ENCODE measurements around the gene ARHGAP24. TPM values are rescaled to one million over a fixed set of nuclear protein-coding genes. Genes with fewer than 3 reads are reported as not detected.

The ARHGAP24 gene
- total and polyA plus RNA-seq, 2 donors (not counting 1 experiment from before 2014, with no cell fraction given): 15.9 to 40.5 TPM

GRCh38 chr4:85756938-85757337 is 282.0 kb downstream of the ARHGAP24 start:
- H4K20me1 ChIP-seq (ENCODE audit: control insufficient read depth, extremely low read depth, insufficient read depth, low read length): no peaks in the 10 kb centered on the region
- DNase-seq (ENCODE audit: low read depth in 2 of 2): peak; percentile 43 to 63
- no peaks in the 10 kb centered on the region for H3K9me3 ChIP-seq (ENCODE audit: control insufficient read depth, insufficient read depth, low read depth, low read length)
- no peak overlapping the region for H2AFZ ChIP-seq (ENCODE audit: low read length)
- no peaks in the 10 kb centered on the region for H3K27me3 ChIP-seq (ENCODE audit: control insufficient read depth, insufficient read depth, low read length)
- peaks cover 7% of the 10 kb centered on the region for H3K4me1 ChIP-seq (ENCODE audit: control insufficient read depth, extremely low read depth, insufficient read depth, low read length)
- H3K36me3 ChIP-seq (ENCODE audit: control insufficient read depth, insufficient read depth, low read length): no peaks in the 10 kb centered on the region
- H3K4me2 ChIP-seq (ENCODE audit: extremely low read depth, insufficient read depth, low read length): no peak overlapping the region
- no peak overlapping the region for H3K27ac ChIP-seq (ENCODE audit: insufficient read depth, low read length)
- no peak overlapping the region for H3K4me3 ChIP-seq (replicated peaks in 1 of 4; ENCODE audit: control extremely low read depth in 1 of 4, insufficient read depth in 1 of 4, low read depth in 3 of 4, low read length in 4 of 4)
- H3K79me2 ChIP-seq (ENCODE audit: control insufficient read depth, insufficient read depth, low read length): no peaks in the 10 kb centered on the region
- TF ChIP-seq EZH2 (IDR thresholded peaks at IDR 0.05; ENCODE audit: low read length, missing control alignments): no peak
- TF ChIP-seq, protein P1, sequence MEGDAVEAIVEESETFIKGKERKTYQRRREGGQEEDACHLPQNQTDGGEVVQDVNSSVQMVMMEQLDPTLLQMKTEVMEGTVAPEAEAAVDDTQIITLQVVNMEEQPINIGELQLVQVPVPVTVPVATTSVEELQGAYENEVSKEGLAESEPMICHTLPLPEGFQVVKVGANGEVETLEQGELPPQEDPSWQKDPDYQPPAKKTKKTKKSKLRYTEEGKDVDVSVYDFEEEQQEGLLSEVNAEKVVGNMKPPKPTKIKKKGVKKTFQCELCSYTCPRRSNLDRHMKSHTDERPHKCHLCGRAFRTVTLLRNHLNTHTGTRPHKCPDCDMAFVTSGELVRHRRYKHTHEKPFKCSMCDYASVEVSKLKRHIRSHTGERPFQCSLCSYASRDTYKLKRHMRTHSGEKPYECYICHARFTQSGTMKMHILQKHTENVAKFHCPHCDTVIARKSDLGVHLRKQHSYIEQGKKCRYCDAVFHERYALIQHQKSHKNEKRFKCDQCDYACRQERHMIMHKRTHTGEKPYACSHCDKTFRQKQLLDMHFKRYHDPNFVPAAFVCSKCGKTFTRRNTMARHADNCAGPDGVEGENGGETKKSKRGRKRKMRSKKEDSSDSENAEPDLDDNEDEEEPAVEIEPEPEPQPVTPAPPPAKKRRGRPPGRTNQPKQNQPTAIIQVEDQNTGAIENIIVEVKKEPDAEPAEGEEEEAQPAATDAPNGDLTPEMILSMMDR (conservative IDR thresholded peaks at IDR 0.05 in 1 of 2, IDR thresholded peaks at IDR 0.05 in 1 of 2; ENCODE audit: low read depth in 1 of 2, low read length in 2 of 2): peak; percentile 48 to 59
- no peak overlapping the region for H3K9ac ChIP-seq (ENCODE audit: insufficient read depth, low read length)

- Histone ChIP-seq H3K36me3 (ENCODE audit: control insufficient read depth, insufficient read depth, low read length) (no peaks in the 10 kb centered on the region), H3K9me3 (ENCODE audit: control insufficient read depth, insufficient read depth, low read depth, low read length) (no peaks in the 10 kb centered on the region), H3K9ac (ENCODE audit: insufficient read depth, low read length) (no peak overlapping the region), H3K27me3 (ENCODE audit: control insufficient read depth, insufficient read depth, low read length) (no peaks in the 10 kb centered on the region), H3K4me2 (ENCODE audit: extremely low read depth, insufficient read depth, low read length) (no peak overlapping the region), H3K4me1 (ENCODE audit: control insufficient read depth, extremely low read depth, insufficient read depth, low read length) (peaks cover 18% of the 10 kb centered on the region), H3K27ac (ENCODE audit: insufficient read depth, low read length) (no peak overlapping the region), H3K79me2 (ENCODE audit: control insufficient read depth, insufficient read depth, low read length) (no peaks in the 10 kb centered on the region), H3K4me3 (replicated peaks in 1 of 4; ENCODE audit: control extremely low read depth in 1 of 4, insufficient read depth in 1 of 4, low read depth in 3 of 4, low read length in 4 of 4) (no peak overlapping the region), H4K20me1 (ENCODE audit: control insufficient read depth, extremely low read depth, insufficient read depth, low read length) (no peaks in the 10 kb centered on the region), H2AFZ (ENCODE audit: low read length) (no peak overlapping the region)
- no peak for DNase-seq (ENCODE audit: low read depth in 2 of 2)
- no peak for TF ChIP-seq EZH2 (IDR thresholded peaks at IDR 0.05; ENCODE audit: low read length, missing control alignments)
- TF ChIP-seq, protein P1 (conservative IDR thresholded peaks at IDR 0.05 in 1 of 2, IDR thresholded peaks at IDR 0.05 in 1 of 2; ENCODE audit: low read depth in 1 of 2, low read length in 2 of 2): no peak
Measured at GRCh38 chr4:85759388-85759787, 284.4 kb downstream of the ARHGAP24 start.

GRCh38 chr4:85760511-85760910 is 285.6 kb downstream of the ARHGAP24 start:
- H3K27ac ChIP-seq (ENCODE audit: insufficient read depth, low read length): no peak overlapping the region
- no peak overlapping the region for H3K4me2 ChIP-seq (ENCODE audit: extremely low read depth, insufficient read depth, low read length)

More at GRCh38 chr4:85760511-85760910, 285.6 kb downstream of the ARHGAP24 start:
- TF ChIP-seq EZH2 (IDR thresholded peaks at IDR 0.05; ENCODE audit: low read length, missing control alignments): no peak
- TF ChIP-seq, protein P1 (conservative IDR thresholded peaks at IDR 0.05 in 1 of 2, IDR thresholded peaks at IDR 0.05 in 1 of 2; ENCODE audit: low read depth in 1 of 2, low read length in 2 of 2): no peak
- Histone ChIP-seq H3K79me2 (ENCODE audit: control insufficient read depth, insufficient read depth, low read length) (no peaks in the 10 kb centered on the region), H3K4me1 (ENCODE audit: control insufficient read depth, extremely low read depth, insufficient read depth, low read length) (peaks cover 18% of the 10 kb centered on the region), H4K20me1 (ENCODE audit: control insufficient read depth, extremely low read depth, insufficient read depth, low read length) (no peaks in the 10 kb centered on the region), H3K36me3 (ENCODE audit: control insufficient read depth, insufficient read depth, low read length) (no peaks in the 10 kb centered on the region), H3K9ac (ENCODE audit: insufficient read depth, low read length) (no peak overlapping the region), H3K27me3 (ENCODE audit: control insufficient read depth, insufficient read depth, low read length) (no peaks in the 10 kb centered on the region), H2AFZ (ENCODE audit: low read length) (no peak overlapping the region), H3K9me3 (ENCODE audit: control insufficient read depth, insufficient read depth, low read depth, low read length) (no peaks in the 10 kb centered on the region), H3K4me3 (replicated peaks in 1 of 4; ENCODE audit: control extremely low read depth in 1 of 4, insufficient read depth in 1 of 4, low read depth in 3 of 4, low read length in 4 of 4) (no peak overlapping the region)
- no peak for DNase-seq (ENCODE audit: low read depth in 2 of 2)
